NCI-H146 (cell line): Measurements from ENCODE around the gene CTDSP2.
"Not testable (repeated sequence)": the region's sequence is repeated elsewhere in the genome, so short reads cannot be mapped to it uniquely, and the experiment has no call there.

ENCODE experiments used
- DNase-seq: peaks from one replicate; lab custom pipeline; 2025; lab: John Stamatoyannopoulos, UW

CTDSP2 gene

GRCh38 chr12:57881475-57881874, 34.9 kb upstream of the CTDSP2 start:
- no peak for DNase-seq

GRCh38 chr12:57881035-57881434, 34.5 kb upstream of the CTDSP2 start:
- not testable (repeated sequence) for DNase-seq

GRCh38 chr12:57877876-57878275, 31.3 kb upstream of the CTDSP2 start:
- no peak for DNase-seq

GRCh38 chr12:57875753-57876547, 29.4 kb upstream of the CTDSP2 start:
- DNase-seq, result no peak

- DNase-seq, result no peak
These were observed 27.9 kb upstream of the CTDSP2 start for GRCh38 chr12:57874166-57875108.

- no peak for DNase-seq
These were observed 25.8 kb upstream of the CTDSP2 start for GRCh38 chr12:57872362-57872761.

- no peak for DNase-seq
These were observed 23.4 kb upstream of the CTDSP2 start for GRCh38 chr12:57869927-57870318.

- DNase-seq, result no peak
These were observed 22.9 kb upstream of the CTDSP2 start for GRCh38 chr12:57869298-57869926.

- DNase-seq, result no peak
These were observed 22.3 kb upstream of the CTDSP2 start for GRCh38 chr12:57868851-57869268.

GRCh38 chr12:57868221-57868620, 21.7 kb upstream of the CTDSP2 start:
- DNase-seq, result no peak

- DNase-seq, result peak; percentile 76
These were observed 19.9 kb upstream of the CTDSP2 start for GRCh38 chr12:57866308-57867019.

GRCh38 chr12:57865084-57865751, 18.7 kb upstream of the CTDSP2 start:
- DNase-seq, result peak; percentile 39

- peak; percentile 78 for DNase-seq
These were observed 18.0 kb upstream of the CTDSP2 start for GRCh38 chr12:57864442-57865083.

GRCh38 chr12:57863676-57864075, 17.1 kb upstream of the CTDSP2 start:
- DNase-seq, result no peak

- DNase-seq, result no peak
These were observed 15.4 kb upstream of the CTDSP2 start for GRCh38 chr12:57861967-57862366.

- not testable (repeated sequence) for DNase-seq
These were observed 14.4 kb upstream of the CTDSP2 start for GRCh38 chr12:57860883-57861282.

GRCh38 chr12:57859121-57859520, 12.6 kb upstream of the CTDSP2 start:
- DNase-seq, result no peak

GRCh38 chr12:57858123-57858522, 11.6 kb upstream of the CTDSP2 start:
- DNase-seq, result not testable (repeated sequence)

- DNase-seq, result no peak
These were observed 8.4 kb upstream of the CTDSP2 start for GRCh38 chr12:57854965-57855364.

GRCh38 chr12:57853864-57854556, 7.5 kb upstream of the CTDSP2 start:
- no peak for DNase-seq
